ENCODE results near the gene ALMS1.

DNA sequence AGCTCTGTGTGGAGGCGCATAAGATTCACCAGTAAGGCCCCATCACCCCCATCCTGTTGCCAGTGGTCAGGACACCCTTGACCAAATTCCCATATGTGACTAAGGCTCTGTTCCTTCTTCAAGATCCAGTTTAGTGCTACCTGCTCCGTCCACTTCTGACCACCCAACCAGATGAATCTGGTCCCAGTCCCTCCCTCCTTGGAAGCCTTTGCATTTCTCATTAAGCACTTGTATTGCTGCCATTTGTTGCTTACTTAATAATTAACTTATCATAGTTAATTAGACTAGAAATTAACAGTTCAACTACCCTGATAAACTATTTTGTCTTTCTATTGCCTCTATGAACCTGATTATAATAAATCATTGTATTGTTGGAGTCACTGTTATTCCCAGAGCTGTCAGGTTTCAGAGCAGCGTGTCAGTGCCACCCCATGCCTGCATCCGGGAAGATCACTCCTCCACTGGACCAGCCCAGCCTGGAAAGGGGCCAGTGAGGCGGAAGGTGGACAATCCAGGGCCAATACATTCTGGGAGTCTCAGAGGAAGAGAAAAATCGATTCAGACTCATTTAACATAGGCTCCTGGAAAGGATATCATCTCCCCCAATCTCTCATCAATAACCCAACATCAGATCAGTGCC is 266.1 kb downstream of the ALMS1 start:
- TF ChIP-seq, protein P1, sequence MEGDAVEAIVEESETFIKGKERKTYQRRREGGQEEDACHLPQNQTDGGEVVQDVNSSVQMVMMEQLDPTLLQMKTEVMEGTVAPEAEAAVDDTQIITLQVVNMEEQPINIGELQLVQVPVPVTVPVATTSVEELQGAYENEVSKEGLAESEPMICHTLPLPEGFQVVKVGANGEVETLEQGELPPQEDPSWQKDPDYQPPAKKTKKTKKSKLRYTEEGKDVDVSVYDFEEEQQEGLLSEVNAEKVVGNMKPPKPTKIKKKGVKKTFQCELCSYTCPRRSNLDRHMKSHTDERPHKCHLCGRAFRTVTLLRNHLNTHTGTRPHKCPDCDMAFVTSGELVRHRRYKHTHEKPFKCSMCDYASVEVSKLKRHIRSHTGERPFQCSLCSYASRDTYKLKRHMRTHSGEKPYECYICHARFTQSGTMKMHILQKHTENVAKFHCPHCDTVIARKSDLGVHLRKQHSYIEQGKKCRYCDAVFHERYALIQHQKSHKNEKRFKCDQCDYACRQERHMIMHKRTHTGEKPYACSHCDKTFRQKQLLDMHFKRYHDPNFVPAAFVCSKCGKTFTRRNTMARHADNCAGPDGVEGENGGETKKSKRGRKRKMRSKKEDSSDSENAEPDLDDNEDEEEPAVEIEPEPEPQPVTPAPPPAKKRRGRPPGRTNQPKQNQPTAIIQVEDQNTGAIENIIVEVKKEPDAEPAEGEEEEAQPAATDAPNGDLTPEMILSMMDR (IDR thresholded peaks at IDR 0.05), result no peak
- no peak for TF ChIP-seq POLR2A (IDR thresholded peaks at IDR 0.05)
- no peak for TF ChIP-seq EP300 (IDR thresholded peaks at IDR 0.05)
